Measurements from ENCODE around the gene ERRFI1.

- TF ChIP-seq GATA1 (IDR thresholded peaks at IDR 0.05; ENCODE audit: low read depth, low read length) (no peak), POLR2A (IDR thresholded peaks at IDR 0.05; ENCODE audit: low read length) (no peak)
Observed at GRCh38 chr1:7970246-7970645, 55.9 kb downstream of the ERRFI1 start.

All from erythroblast (primary cell).